HT1080 (cell line): ENCODE measurements around the gene ARSG. TPM values are rescaled to one million over a fixed set of nuclear protein-coding genes. Genes with fewer than 3 reads are reported as not detected.
A peak's percentile ranks its signal among the peaks of the same experiment; 100 is the strongest.
"Not testable (repeated sequence)": the region's sequence is repeated elsewhere in the genome, so short reads cannot be mapped to it uniquely, and the experiment has no call there.

Experiments
- DNase-seq: peaks from one replicate; pipeline ENCODE4 v3.0.0-alpha.2; 2015; ENCODE audit warnings: low read depth
- polyA plus RNA-seq, 2 experiments: library from polyadenylated mRNA; depleted of rRNA; stranded (reverse); fragments of >200 nt; gene quantifications; 2 replicates each; pipeline ENCODE4 v1.2.3, GENCODE V29; 2015
- total RNA-seq: library from RNA; depleted of rRNA; stranded (reverse); fragments of >200 nt; shearing (Covaris generic); gene quantifications from 2 replicates; pipeline ENCODE4 v1.2.3, GENCODE V29; 2014; rRNA removed

The ARSG gene
- total RNA-seq: 1.0 and 1.2 TPM in 2 replicates
- polyA plus RNA-seq (2015; cell fraction: cytosol; rRNA removed): 3.2 and 3.7 TPM in 2 replicates
- polyA plus RNA-seq (2015; cell fraction: nucleus; rRNA removed): 4.3 and 8.9 TPM in 2 replicates

DNA sequence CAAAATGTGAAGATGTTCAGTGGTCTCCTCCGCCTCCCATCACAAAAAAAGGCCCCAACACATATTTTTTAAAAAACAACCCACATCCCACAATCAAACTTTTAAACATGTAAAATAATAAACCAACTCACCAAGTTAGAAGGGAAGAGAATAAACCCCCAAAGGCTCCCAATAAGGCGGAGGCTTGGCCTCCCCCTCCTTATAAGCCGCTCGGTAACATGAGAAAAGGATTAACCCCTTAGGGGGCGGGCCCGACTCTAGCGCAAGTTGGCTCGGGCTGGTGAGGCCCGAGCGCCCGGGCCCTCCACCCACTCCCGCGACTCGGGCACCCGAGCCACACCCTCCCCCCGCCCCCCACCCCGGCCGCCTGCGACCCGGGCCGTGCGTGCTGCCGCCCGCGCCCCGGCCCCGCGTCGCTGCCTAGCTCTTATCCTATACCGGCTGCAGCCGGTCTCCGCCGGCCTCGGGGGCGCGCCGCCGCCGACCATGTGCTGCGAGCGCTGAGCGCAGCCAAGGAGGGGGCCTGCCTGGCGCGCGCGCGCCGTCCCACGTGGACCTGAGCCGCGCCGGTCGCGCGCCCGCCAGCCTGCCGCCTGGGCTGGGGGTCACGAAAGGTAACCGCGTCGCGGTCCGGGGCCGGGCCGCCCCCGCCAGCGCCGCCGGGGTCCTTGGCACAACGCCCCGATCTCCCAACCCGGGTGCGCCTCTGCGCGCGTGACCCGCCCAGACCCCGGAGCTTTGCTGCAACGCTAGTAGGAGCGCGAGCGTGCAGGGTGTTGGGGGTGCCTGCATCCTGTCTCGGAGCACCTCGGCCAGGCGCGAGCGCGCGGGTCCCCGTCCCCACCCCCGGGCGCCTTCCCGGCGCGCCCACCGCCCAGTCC lies at the start of gene ARSG, which contains the start of gene SLC16A6:
Gene ARSG, plus strand, starts transcription at position 541 of the 881 bp plus-strand sequence. CDS start 15,999 bp downstream, outside the sequence.
Gene SLC16A6, minus strand, starts transcription at position 173 of the 881 bp plus-strand sequence. CDS start 12,807 bp downstream, outside the sequence.
- peak; percentile 55 for DNase-seq

DNA sequence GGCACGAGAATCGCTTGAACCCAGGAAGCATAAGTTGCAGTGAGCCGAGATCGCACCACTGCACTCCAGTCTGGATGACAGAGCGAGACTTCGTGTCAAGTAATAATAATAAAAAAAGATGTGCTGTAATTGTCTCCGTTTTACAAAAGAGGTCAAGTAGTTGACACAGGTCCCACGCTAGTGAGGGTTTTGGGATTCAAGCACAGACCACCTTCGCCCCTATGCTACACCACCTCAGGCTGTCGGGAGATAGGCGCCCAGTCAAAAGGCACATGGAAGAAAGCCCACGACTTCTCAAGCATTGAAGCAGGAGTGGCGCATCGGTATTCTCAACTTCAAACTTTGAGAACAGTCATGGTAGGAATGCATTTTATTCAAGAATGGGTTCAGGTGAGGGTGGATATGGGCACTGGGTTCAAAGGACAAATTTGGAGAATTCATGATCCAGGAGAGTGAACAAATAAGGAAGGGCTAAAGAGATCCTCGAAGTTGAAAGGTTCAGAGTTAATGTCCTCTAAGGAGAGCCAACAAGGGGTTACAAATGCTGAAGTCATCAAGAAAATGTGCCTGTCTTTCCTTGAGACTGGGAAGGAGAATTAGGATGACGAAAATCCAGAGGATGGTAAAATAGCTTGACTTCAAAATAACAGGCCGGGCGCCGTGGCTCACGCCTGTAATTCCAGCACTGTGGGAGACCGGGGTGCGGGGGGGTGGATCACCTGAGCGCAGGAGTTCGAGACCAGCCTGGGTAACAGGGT lies 44.8 kb upstream of the ARSG start:
- DNase-seq: no peak

DNA sequence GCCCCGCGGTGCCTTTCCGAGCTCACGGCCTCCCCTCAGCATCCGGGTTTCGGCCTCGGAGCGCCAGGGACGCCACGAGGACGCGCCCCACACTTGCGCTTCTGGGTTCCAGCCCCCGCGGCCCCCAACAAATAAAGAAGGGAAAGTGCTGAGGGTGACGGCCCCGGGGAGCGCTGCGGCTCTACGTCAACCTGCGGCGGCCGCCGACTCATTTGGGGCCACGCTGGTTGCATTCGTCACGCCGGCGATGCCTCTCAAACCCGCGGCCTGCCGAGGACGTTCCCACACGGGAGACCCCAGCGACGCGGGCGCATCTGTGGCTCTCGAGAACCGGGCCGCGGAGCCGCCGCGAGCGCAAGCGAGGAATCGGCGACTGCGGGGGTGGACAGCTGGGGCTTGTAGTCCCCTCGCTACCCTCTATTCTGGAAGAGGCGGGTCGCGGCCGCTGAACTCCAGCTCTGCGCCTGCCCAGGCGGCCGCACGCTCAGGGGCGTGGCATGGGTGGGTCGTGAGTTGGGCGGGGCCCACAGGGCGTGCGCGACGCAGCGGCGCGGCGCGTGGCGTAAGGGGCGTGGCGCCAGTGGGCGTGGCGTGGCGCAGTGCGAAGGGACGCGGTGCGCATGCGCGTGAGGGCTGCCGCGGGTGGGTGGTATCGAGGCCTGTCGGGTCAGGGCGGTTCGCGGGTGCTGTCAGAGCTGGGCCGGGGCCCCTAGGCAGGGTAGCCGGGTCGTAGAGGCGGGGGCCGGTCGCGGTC lies 43.7 kb upstream of the ARSG start, which contains the start of gene AMZ2:
Gene AMZ2, plus strand, starts transcription at position 599 of the 754 bp plus-strand sequence. CDS start 2,145 bp downstream, outside the sequence.
- peak; percentile 88 for DNase-seq

DNA sequence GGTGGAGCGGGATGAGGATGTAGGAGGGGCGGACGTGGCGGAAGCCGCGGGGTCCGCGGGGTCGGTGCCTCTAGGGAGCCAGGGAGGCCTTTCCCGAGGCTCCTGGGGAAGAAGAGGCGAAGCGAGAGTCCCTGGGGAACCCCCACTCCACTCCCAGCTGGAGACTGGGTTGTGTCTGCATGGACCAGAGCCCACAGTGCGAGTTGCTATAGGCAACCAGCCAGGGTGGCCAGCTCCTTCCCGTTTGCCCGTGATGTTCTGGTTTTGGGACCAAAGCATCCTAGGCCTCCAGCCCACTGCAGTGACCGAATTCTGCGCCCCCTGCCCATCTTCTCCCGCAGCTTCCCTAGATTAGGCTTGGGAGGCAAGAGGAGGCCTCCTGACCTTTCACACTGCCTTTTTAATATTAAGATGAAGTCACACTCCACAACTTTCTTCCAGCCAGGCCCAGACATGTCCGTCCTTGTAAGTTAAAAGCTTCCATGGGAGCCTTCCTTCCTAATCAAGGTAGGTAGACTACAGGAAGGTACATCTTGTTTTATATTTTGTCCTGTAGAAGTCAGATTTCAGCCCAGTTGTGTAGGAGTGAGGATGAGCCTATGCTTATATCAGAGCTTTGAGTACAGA lies 43.0 kb upstream of the ARSG start:
- no peak for DNase-seq

DNA sequence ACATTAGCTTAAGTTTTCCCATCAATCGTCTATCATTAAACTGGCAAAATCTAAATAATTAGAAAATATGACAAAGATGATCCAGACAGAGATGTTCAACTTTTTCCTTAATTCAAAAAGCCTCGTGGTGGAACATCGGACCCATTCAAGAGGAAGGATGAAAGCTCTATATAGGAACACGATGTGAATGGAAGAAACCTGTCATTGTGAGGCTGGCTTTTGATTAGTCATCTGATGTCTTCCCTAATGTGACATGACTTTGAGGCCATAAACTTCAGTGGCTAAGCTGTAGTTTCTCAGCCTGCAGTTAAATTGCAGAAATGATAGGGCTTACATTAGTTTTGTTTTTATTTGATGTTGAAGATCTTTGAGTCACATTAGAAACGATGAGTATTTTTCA lies 42.4 kb upstream of the ARSG start:
- no peak for DNase-seq

DNA sequence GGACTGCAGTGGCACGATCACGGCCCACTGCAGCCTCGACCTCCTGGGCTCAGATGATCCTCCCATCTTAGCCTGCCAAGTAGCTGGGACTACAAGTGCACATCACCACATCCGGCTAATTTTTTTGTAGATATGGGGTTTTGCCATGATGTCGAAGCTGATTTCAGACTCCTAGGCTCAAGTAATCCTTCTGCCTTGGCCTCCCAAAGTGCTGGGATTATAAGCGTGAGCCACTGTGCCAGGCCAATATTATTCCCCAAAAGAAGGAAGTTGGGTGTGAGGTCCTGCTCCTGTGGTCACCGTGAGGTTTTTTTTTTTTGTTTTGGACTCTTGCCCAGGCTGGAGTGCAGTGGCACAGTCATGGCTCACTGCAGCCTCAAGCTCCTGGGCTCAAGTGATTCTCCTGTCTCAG lies 41.9 kb upstream of the ARSG start:
- peak; percentile 47 for DNase-seq

DNA sequence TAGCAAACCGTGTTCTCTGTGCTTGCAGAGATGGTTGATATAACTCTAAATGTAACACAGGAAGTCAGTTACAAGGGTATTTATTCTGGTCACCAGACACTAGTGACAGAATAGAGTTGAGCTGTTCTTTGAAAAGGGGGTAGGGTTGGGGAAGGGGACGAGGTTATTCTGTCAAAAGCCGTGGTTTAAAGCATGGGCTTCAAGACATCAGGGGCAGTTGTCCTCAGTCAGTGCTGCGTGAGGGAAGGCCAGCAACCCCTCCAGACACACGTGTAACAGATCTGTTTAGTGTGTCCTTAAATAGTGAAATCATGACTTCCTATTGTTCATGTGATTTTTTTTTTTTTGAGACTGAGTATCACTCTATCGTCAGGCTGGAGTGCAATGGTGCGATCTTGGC lies 37.9 kb upstream of the ARSG start:
- not testable (repeated sequence) for DNase-seq

DNA sequence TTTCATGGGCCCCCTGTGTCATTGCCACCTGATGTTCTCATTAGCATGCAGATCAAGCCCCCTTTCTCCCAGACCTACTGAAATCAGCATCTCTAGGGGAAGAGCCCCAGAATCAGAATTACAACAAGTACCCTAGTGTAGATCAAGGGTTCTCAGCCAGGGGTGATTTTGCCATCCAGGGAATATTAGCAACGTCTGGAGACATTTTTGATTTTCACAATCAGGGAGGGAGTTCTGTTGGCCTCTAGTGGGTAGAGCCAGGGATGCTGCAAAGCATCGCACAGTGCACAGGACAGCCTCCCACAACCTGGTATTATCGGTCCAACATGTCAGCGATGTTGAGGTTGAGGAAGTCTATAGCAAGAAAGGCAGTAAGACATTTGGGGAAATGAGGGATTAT lies 36.1 kb upstream of the ARSG start:
- no peak for DNase-seq

DNA sequence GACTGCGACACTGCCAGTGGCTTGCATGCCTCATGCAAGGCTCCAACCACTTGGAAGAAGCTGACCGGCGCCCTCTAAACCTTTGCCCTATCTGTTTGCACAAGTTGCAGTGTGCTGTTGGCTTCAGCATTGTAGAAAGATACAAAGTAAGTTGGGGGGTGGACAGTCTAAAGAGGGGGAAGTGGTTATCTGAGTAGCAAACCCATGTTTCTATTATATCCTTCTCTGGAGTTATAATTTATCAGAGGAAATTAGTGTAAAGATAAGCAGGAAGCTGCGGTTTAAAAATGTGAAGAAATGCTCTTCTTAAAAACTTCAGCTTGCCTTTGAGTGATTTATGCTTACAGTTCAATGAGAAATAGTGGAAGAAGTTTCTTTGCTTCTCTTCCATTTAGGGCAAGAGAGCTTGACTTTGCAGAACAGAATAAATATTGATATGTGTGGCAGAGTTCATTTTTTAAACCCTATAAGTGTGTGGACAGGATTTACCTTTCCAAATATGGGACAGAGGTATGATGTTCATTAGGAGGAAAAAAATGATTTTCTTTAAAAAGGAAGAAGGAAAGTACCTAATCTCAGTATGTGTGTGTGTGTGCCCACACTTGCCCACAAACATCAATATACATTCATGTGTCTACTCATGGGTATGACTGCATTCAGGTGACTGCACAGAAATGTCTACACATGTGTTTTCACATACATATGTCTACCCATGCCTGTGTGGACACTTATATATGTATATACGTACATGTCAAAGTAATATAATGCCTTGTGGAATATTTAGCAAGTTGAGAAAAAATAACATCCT lies 35.4 kb upstream of the ARSG start:
- no peak for DNase-seq

DNA sequence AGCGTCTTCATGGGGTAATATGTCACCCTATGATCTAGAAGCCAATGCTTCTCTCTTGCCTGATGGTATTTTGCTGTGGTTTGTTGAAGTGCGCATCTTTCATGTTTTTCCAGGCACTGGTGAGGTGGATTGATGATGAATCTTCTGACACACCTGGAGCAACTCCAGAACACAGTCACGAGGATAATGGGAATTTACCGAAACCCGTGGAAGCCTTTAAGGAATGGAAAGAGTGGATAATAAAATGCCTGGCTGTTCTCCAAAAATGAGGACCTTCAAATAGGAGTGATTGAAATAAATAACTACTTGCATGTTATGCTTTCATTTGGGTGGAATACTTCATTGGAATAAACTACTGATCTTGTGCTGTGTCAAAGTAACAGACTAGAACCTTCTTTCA lies 34.6 kb upstream of the ARSG start:
- DNase-seq: not testable (repeated sequence)

DNA sequence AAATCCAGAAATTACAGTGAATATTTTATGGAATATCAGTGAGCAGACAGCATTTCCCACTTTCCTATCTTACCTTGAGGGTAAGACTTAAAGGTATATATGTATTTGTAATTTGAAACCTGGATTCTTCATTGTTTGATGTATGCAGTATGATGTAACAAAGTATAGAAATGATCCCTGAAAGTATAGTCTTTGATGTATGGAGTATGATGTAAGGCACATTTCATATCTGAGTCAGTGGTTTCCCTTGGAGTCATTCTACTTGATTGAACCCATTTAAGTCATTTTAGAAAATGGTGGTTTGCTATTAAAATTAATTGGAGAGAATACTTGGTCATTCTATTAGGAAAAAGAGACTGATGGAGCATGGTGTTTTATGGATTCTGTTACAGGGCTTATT lies 33.4 kb upstream of the ARSG start:
- no peak for DNase-seq

DNA sequence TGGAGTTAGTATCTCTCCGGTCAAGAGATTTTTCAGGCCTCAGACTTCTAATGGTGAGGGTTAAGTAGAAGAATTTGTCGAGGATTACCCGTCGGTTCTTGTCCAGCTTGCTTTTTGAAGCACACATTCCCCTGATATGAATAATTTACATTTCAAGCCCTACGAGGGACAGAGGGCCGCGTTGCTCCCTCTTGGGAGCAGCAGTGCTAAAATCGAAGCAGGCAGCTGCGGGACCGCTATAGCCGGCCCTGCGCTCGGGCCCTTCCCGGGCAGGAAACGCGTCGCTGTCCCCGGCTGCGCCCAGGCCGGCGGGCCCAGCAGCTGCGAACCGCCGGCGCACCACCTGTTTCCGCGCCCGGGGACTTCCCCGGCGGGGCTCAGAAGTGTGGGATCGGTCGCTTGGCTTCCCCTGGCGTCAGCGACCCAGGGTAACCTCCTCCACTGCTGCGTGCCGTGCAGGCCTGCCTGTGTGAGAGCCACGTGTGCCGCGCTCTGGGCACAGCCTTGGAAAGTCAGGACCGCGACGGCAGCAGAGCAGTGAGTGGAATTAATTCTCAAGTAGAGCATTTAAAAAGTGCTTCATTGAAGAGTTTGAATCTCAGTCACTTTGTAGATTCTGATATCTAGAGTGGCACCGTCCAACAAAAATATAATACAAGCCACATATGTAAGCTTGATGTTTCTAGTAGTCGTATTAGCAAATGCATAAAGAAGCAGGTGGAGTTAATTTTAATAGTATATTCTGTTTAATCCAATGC lies 32.2 kb upstream of the ARSG start:
- not testable (repeated sequence) for DNase-seq

DNA sequence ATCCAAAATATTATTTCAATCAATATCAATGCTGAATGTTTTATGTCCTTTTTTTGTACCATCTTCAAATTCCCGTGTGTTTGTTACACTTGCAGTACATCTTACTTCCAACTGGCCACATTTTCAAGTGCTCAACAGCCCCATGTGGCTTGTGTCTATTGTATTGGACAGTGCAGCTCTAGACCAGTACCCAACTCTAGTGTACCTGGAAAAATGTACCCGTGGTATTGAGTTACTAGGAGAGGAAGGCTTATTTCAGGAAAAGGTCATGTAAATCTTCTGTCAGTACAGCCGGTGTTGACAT lies 31.7 kb upstream of the ARSG start:
- DNase-seq: not testable (repeated sequence)

DNA sequence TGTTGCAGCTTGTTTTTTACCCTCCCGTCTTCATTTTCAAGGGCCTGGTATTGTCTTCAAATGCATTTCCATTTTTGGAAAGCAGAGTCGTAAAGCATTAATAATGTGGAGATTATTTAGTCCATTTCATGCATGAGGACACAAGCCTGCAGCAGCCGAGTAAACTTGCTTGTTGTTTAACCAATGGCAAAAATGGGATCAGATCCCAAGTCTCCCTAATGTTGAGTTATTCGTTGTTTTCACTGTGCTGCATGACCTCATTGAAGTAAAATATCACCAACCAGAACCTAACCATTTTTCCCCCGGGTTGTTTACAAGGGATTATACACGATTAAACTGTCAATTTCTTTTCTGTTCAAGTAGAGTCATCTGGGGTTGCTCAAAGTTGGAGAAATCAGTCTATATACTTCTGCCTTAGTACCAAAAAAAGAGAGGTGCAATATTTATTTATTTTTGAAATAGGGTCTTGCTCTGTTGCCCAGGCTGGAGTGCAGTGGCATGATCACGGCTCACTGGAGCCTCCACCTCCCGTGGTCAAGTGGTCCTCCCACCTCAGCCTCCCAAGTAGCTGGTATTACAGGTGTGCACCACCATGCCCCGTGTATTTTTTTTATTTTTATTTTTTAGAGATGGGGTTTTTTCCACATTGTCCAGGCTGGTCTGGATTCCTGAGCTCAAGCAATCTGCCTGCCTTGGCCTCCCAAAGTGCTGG lies 31.1 kb upstream of the ARSG start:
- DNase-seq: no peak

DNA sequence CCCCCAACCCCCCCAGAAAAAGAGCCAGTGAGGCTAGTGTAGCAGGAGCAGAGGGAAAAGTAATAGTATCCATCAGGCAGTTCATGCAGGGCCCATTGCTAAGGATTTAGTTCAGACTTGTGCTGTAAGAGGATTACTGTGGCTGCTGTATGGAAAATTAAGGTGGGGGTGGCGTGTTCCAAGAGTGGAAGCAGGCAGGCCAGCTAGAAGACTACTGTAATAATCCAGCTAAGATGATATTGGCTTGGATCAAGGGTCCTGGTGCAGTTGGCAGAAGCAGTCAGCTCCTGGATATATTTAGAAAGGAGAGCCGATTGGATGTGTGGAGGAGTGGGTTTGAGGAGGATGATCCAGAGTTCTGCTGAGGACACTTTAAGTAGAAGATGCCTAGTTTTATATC lies 28.8 kb upstream of the ARSG start:
- not testable (repeated sequence) for DNase-seq

DNA sequence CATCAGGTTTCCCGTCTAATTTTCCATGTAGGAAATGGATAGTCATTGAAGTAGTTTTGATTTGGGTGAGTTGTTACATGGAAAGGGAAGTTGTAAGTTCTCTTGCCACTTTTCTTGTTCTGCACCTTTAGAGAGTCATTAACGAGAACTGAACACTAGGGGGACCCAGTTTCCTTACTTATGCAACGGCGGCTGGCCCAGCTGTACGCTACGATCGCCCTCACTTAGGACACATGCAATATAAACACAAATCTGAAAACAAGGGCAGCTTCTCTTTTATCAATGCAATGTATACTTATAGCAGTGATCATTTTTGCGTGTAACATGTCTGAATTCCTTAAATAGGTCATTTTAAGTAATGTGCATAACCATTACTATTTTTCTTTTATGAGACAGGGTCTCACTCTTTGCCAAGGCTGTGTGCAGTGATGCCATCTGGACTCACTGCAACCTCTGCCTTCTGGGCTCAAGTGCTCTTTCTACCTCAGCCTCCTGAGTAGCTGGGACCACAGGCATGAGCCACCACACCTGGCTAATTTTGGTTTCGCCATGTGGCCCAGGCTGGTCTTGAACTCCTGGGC lies 28.1 kb upstream of the ARSG start:
- DNase-seq: peak; percentile 46

DNA sequence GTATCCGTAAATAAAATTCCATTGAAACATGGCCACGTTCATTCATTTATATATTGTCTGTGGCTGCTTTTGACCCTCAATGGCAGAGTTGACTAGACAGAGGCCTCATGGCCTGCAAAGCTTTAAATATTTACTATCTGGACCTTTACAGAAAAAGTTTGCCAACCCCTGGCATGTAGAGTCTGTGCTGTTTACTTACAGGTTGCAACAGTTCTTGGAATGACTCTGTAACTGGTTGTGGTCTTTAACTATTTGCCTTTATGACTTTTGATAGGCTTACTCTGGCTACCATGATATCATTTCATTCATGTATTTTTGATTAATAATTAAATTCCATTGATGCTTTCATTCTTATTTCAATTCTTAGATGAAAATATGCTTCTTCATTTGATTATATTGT lies 25.5 kb upstream of the ARSG start:
- DNase-seq: not testable (repeated sequence)

DNA sequence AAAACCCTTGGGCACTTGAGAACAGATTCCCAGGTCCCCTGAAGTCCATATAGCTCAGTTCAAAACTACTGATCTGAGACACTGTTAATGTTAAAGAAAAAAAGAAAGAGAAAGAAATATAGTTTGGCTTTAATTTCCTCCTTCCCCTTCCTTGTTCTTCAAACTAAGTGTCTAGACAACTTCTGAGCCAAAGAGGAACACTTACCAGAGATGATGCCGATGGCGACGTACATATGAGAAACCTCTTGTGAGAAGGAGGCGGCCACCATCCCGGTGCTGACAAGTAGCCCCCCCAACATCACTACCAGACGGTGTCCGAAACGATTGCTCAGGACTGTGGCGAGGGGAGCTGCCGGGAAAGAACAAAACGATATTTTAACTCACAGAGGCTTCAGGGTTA lies 17.6 kb upstream of the ARSG start:
- DNase-seq: no peak
